SK-N-SH (cell line): ENCODE measurements around the gene POM121L2. TPM values are rescaled to one million over a fixed set of nuclear protein-coding genes. Genes with fewer than 3 reads are reported as not detected.

Experiments
- CTCF ChIA-PET: fragments of 300-600, 350-600 bp; formaldehyde crosslinking; extraction: SDS; loops from one replicate; lab custom pipeline; 2021; lab: Yijun Ruan, JAX
- POLR2A ChIA-PET: fragments of 350-600 bp; sonication (Branson Sonifier 250); formaldehyde crosslinking; extraction: SDS; loops from one replicate; lab custom pipeline; 2020; ENCODE audit warnings: antibody characterized with exemption, inconsistent platforms; lab: Yijun Ruan, JAX
- DNase-seq: peaks from one replicate; pipeline ENCODE4 v3.0.0; 2012
- H2AFZ ChIP-seq: fragments of 200-600 bp; sonication (generic); 2 replicates; pipeline ENCODE4 v1.8.1; 2016; ENCODE audit warnings: antibody characterized with exemption, mild to moderate bottlenecking, low read depth
- H3F3A ChIP-seq: fragments of 200-600 bp; sonication (generic); replicated peaks from 2 replicates; pipeline ENCODE3; 2016; ENCODE audit warnings: antibody characterized with exemption, mild to moderate bottlenecking; ENCODE audit not compliant: insufficient read depth
- H3K27ac ChIP-seq, 2 experiments: fragments of 200-500 bp in 1 of 2; fragments of 200-600 bp in 1 of 2; sonication (Bioruptor generic) in 1 of 2; sonication (generic), shearing (Covaris generic) in 1 of 2; 2 replicates each; pipeline versions ENCODE4 v1.5.1 to v1.6.1; 2014 to 2016; ENCODE audit warnings: low read depth in 2 of 2, inconsistent platforms in 1 of 2, low read length in 1 of 2, mild to moderate bottlenecking in 1 of 2, mixed read lengths in 1 of 2
- H3K27me3 ChIP-seq: fragments of 200-600 bp; sonication (generic), shearing (Covaris generic); 2 replicates; pipeline ENCODE4 v1.6.1; 2016; ENCODE audit warnings: mixed run types; ENCODE audit not compliant: insufficient read depth
- H3K36me3 ChIP-seq, 2 experiments: fragments of 200-500 bp in 1 of 2; fragments of 200-600 bp in 1 of 2; sonication (Bioruptor generic) in 1 of 2; sonication (generic) in 1 of 2; replicated peaks in 1 of 2; 2 replicates each; pipeline versions ENCODE3 to v1.5.1; 2014 to 2016; ENCODE audit warnings: low read length in 1 of 2, mild to moderate bottlenecking in 1 of 2; ENCODE audit not compliant: insufficient read depth in 2 of 2, control insufficient read depth in 1 of 2
- H3K4me1 ChIP-seq, 2 experiments: fragments of 200-500 bp in 1 of 2; fragments of 200-600 bp in 1 of 2; sonication (Bioruptor generic) in 1 of 2; sonication (generic), shearing (Covaris generic) in 1 of 2; 2 replicates each; pipeline versions ENCODE4 v1.5.1 to v1.6.1; 2014 to 2016; ENCODE audit warnings: low read depth in 1 of 2, low read length in 1 of 2, mixed run types in 1 of 2; ENCODE audit not compliant: insufficient read depth in 2 of 2, control insufficient read depth in 1 of 2
- H3K4me2 ChIP-seq: fragments of 200-600 bp; sonication (generic), shearing (Covaris generic); 2 replicates; pipeline ENCODE4 v1.6.1; 2017; ENCODE audit warnings: mixed run types
- H3K4me3 ChIP-seq, 2 experiments: fragments of 200-500 bp in 1 of 2; fragments of 200-600 bp in 1 of 2; sonication (Bioruptor generic) in 1 of 2; sonication (generic), shearing (Covaris generic) in 1 of 2; 2 replicates each; pipeline versions ENCODE4 v1.5.1 to v1.8.1; 2014 to 2016; ENCODE audit warnings: low read depth in 2 of 2, inconsistent platforms in 1 of 2, low read length in 1 of 2, mild to moderate bottlenecking in 1 of 2, mixed read lengths in 1 of 2, moderate library complexity in 1 of 2
- H3K79me2 ChIP-seq: fragments of 200-600 bp; sonication (generic); 2 replicates; pipeline ENCODE4 v1.8.1; 2017; ENCODE audit warnings: mild to moderate bottlenecking; ENCODE audit not compliant: insufficient read depth
- H3K9ac ChIP-seq: fragments of 200-600 bp; sonication (generic); 2 replicates; pipeline ENCODE4 v1.6.1; 2017; ENCODE audit warnings: mixed run types
- H3K9me2 ChIP-seq: fragments of 200-600 bp; sonication (generic); 2 replicates; pipeline ENCODE4 v1.6.1; 2017; ENCODE audit warnings: mixed run types
- H3K9me3 ChIP-seq: fragments of 200-600 bp; sonication (generic); 2 replicates; pipeline ENCODE4 v1.6.1; 2017; ENCODE audit warnings: mixed run types, mild to moderate bottlenecking, moderate library complexity
- H4K20me1 ChIP-seq: fragments of 200-600 bp; sonication (generic); 2 replicates; pipeline ENCODE4 v1.6.1; 2017; ENCODE audit warnings: mild to moderate bottlenecking, mixed run types; ENCODE audit not compliant: insufficient read depth
- CHD2 ChIP-seq: fragments of 150-350 bp; IDR thresholded peaks from 2 replicates; pipeline ENCODE4 v1.6.1; 2018; ENCODE audit warnings: low read length; ENCODE audit not compliant: partially characterized antibody
- ELF1 ChIP-seq: IDR thresholded peaks from 2 replicates; pipeline ENCODE4 v1.4.0; 2012
- EP300 ChIP-seq, 2 experiments: IDR thresholded peaks; 2 replicates each; pipeline versions ENCODE4 v1.4.0 to v1.6.1; 2012; ENCODE audit warnings: borderline replicate concordance in 1 of 2, low read depth in 1 of 2, low read length in 1 of 2
- EZH2phosphoT487 ChIP-seq: fragments of 200-600 bp; sonication (generic); IDR thresholded peaks from 2 replicates; pipeline ENCODE4 v1.6.1; 2017; ENCODE audit warnings: low read depth, mixed run types, mild to moderate bottlenecking, antibody characterized with exemption, moderate library complexity, borderline replicate concordance
- FOSL2 ChIP-seq: IDR thresholded peaks from 2 replicates; pipeline ENCODE4 v1.4.0; 2012; ENCODE audit warnings: low read depth, mild to moderate bottlenecking, moderate library complexity, borderline replicate concordance
- FOXJ3 ChIP-seq: sonication (generic); formaldehyde crosslinking; IDR thresholded peaks from 2 replicates; pipeline ENCODE4 v1.5.1; 2020; ENCODE audit warnings: mild to moderate bottlenecking, missing genetic modification reagents
- MEF2A ChIP-seq: IDR thresholded peaks from 2 replicates; pipeline ENCODE4 v1.4.0; 2012; ENCODE audit warnings: low read depth, borderline replicate concordance
- NRF1 ChIP-seq: IDR thresholded peaks from 2 replicates; pipeline ENCODE4 v1.6.1; 2012; ENCODE audit warnings: low read depth, mild to moderate bottlenecking, low read length
- RAD21 ChIP-seq: IDR thresholded peaks from 2 replicates; pipeline ENCODE4 v1.6.1; 2012; ENCODE audit warnings: mild to moderate bottlenecking, low read length
- RFX5 ChIP-seq: IDR thresholded peaks from 2 replicates; pipeline ENCODE4 v1.6.1; 2012; ENCODE audit warnings: mild to moderate bottlenecking, improper control_type of control experiment, low read length
- RXRA ChIP-seq: IDR thresholded peaks from 2 replicates; pipeline ENCODE4 v1.4.0; 2012; ENCODE audit warnings: low read depth, mild to moderate bottlenecking, borderline replicate concordance
- SIN3A ChIP-seq: IDR thresholded peaks from 2 replicates; pipeline ENCODE4 v1.6.1; 2012; ENCODE audit warnings: low read depth, mild to moderate bottlenecking, low read length, moderate library complexity, borderline replicate concordance
- SMC3 ChIP-seq: IDR thresholded peaks from 2 replicates; pipeline ENCODE4 v1.6.1; 2012; ENCODE audit warnings: low read depth, low read length, improper control_type of control experiment
- TAF1 ChIP-seq: IDR thresholded peaks from 2 replicates; pipeline ENCODE4 v1.6.1; 2012; ENCODE audit warnings: low read depth, mild to moderate bottlenecking, low read length, moderate library complexity, borderline replicate concordance
- WGBS: methylation state at CpG from one replicate; pipeline ENCODE4 v1.1.6; 2017; ENCODE audit warnings: low lambda C conversion rate; 5-methylcytosine and 5-hydroxymethylcytosine counted together
- polyA plus RNA-seq, 3 experiments: library from polyadenylated mRNA; depleted of rRNA; stranded (reverse); fragments of >200 nt; gene quantifications; 2 replicates each; pipeline ENCODE4 v1.2.3, GENCODE V29; 2012
- TF ChIP-seq, protein P1 (sequence below): IDR thresholded peaks from 2 replicates; pipeline ENCODE4; 2012
- TF ChIP-seq, protein P2 (sequence below): IDR thresholded peaks from 2 replicates; pipeline ENCODE4 v1.6.1; 2012; ENCODE audit warnings: mild to moderate bottlenecking, low read depth, low read length, moderate library complexity
- TF ChIP-seq, protein P3 (sequence below): fragments of 150-350 bp; IDR thresholded peaks from 2 replicates; pipeline ENCODE4 v1.6.1; 2016; ENCODE audit warnings: mild to moderate bottlenecking, low read depth, low read length
- TF ChIP-seq, protein P4 (sequence below): fragments of 200-600 bp; sonication (generic); IDR thresholded peaks from 2 replicates; pipeline ENCODE4 v1.6.1; 2017; ENCODE audit warnings: antibody characterized with exemption, mild to moderate bottlenecking, moderate library complexity
- TF ChIP-seq, protein P5 (sequence below): fragments of 150-350 bp; IDR thresholded peaks from 2 replicates; pipeline ENCODE4 v1.6.1; 2017; ENCODE audit warnings: antibody characterized with exemption, low read length, low read depth, borderline replicate concordance

POM121L2 gene
- polyA plus RNA-seq, 1 of the 3 experiments (the other 2 are of a cell fraction): not detected

DNA sequence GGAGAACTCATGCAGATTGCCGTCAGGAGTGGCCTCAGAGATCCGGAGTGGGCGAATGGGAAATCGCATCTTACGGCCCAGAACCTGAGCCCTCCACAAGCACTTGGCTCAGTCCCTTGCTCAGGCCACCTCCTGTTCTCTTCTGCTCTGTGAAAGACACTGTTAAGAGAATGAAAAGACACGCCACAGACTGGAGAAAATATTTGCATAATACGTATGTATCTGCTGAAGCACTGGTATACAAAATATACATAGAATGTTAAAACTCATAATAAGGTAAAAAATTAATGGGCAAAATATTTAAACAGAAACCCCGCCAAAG, 838 bp upstream of the POM121L2 start:
- Histone ChIP-seq H3K27ac (no peak overlapping the region), H3K9me3 (no peaks in the 10 kb centered on the region), H2AFZ (no peak overlapping the region; the same call in 1 of the 2 replicates), H3F3A (no peaks in the 10 kb centered on the region), H4K20me1 (no peaks in the 10 kb centered on the region), H3K36me3 (no peaks in the 10 kb centered on the region), H3K4me3 (peak overlapping the region; percentile 56 to 72), H3K27me3 (peaks cover 24% of the 10 kb centered on the region), H3K9me2 (no peaks in the 10 kb centered on the region), H3K9ac (no peak overlapping the region), H3K4me2 (peak overlapping the region; percentile 87), H3K79me2 (no peaks in the 10 kb centered on the region), H3K4me1 (peaks cover 0 to 9% of the 10 kb centered on the region in 2 experiments; a peak in 2 of 4 replicates)
- DNase-seq: no peak
- TF ChIP-seq ELF1 (no peak), FOSL2 (no peak), SIN3A (no peak), CHD2 (no peak), EZH2phosphoT487 (no peak), TAF1 (no peak), EP300 (IDR thresholded peaks at IDR 0.05; ENCODE audit: borderline replicate concordance in 1 of 2, low read depth in 1 of 2, low read length in 1 of 2) (no peak), RFX5 (no peak), FOXJ3 (CRISPR knock-in tag) (no peak), RXRA (no peak), SMC3 (no peak), NRF1 (no peak), RAD21 (no peak), MEF2A (no peak)
- TF ChIP-seq, protein P1, sequence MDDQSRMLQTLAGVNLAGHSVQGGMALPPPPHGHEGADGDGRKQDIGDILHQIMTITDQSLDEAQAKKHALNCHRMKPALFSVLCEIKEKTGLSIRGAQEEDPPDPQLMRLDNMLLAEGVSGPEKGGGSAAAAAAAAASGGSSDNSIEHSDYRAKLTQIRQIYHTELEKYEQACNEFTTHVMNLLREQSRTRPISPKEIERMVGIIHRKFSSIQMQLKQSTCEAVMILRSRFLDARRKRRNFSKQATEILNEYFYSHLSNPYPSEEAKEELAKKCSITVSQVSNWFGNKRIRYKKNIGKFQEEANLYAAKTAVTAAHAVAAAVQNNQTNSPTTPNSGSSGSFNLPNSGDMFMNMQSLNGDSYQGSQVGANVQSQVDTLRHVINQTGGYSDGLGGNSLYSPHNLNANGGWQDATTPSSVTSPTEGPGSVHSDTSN: no peak
- TF ChIP-seq, protein P2, sequence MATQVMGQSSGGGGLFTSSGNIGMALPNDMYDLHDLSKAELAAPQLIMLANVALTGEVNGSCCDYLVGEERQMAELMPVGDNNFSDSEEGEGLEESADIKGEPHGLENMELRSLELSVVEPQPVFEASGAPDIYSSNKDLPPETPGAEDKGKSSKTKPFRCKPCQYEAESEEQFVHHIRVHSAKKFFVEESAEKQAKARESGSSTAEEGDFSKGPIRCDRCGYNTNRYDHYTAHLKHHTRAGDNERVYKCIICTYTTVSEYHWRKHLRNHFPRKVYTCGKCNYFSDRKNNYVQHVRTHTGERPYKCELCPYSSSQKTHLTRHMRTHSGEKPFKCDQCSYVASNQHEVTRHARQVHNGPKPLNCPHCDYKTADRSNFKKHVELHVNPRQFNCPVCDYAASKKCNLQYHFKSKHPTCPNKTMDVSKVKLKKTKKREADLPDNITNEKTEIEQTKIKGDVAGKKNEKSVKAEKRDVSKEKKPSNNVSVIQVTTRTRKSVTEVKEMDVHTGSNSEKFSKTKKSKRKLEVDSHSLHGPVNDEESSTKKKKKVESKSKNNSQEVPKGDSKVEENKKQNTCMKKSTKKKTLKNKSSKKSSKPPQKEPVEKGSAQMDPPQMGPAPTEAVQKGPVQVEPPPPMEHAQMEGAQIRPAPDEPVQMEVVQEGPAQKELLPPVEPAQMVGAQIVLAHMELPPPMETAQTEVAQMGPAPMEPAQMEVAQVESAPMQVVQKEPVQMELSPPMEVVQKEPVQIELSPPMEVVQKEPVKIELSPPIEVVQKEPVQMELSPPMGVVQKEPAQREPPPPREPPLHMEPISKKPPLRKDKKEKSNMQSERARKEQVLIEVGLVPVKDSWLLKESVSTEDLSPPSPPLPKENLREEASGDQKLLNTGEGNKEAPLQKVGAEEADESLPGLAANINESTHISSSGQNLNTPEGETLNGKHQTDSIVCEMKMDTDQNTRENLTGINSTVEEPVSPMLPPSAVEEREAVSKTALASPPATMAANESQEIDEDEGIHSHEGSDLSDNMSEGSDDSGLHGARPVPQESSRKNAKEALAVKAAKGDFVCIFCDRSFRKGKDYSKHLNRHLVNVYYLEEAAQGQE: no peak
- TF ChIP-seq, protein P3, sequence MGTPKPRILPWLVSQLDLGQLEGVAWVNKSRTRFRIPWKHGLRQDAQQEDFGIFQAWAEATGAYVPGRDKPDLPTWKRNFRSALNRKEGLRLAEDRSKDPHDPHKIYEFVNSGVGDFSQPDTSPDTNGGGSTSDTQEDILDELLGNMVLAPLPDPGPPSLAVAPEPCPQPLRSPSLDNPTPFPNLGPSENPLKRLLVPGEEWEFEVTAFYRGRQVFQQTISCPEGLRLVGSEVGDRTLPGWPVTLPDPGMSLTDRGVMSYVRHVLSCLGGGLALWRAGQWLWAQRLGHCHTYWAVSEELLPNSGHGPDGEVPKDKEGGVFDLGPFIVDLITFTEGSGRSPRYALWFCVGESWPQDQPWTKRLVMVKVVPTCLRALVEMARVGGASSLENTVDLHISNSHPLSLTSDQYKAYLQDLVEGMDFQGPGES: no peak
- TF ChIP-seq, protein P4, sequence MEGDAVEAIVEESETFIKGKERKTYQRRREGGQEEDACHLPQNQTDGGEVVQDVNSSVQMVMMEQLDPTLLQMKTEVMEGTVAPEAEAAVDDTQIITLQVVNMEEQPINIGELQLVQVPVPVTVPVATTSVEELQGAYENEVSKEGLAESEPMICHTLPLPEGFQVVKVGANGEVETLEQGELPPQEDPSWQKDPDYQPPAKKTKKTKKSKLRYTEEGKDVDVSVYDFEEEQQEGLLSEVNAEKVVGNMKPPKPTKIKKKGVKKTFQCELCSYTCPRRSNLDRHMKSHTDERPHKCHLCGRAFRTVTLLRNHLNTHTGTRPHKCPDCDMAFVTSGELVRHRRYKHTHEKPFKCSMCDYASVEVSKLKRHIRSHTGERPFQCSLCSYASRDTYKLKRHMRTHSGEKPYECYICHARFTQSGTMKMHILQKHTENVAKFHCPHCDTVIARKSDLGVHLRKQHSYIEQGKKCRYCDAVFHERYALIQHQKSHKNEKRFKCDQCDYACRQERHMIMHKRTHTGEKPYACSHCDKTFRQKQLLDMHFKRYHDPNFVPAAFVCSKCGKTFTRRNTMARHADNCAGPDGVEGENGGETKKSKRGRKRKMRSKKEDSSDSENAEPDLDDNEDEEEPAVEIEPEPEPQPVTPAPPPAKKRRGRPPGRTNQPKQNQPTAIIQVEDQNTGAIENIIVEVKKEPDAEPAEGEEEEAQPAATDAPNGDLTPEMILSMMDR: no peak
- TF ChIP-seq, protein P5, sequence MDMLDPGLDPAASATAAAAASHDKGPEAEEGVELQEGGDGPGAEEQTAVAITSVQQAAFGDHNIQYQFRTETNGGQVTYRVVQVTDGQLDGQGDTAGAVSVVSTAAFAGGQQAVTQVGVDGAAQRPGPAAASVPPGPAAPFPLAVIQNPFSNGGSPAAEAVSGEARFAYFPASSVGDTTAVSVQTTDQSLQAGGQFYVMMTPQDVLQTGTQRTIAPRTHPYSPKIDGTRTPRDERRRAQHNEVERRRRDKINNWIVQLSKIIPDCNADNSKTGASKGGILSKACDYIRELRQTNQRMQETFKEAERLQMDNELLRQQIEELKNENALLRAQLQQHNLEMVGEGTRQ: no peak
- ChIA-PET CTCF (interaction anchor here (0.6 to 2.0 kb wide), 32 partner anchors 9 to 1484 kb away, joined by 3 to 13 read pairs (median 4); partner anchors contain the start of gene ZNF391), POLR2A (no interaction called here)
- 4% methylated on average over 8 of the region's 8 CpGs for WGBS
